Activated CD8-positive, alpha-beta T cell treated with anti-CD3 and anti-CD28 coated beads for 36 hours (primary cell): ENCODE results near the gene MFNG. TPM values are rescaled to one million over a fixed set of nuclear protein-coding genes. Genes with fewer than 3 reads are reported as not detected.

Source experiments
- ATAC-seq: fragments of 200-7000 bp; cut with Tn5 transposase; one replicate; pipeline ENCODE4 v1.10.0; 2021; ENCODE audit warnings: mild to moderate bottlenecking, moderate library complexity
- CTCF ChIA-PET: fragments of 350-600 bp; sonication (Branson Sonifier 250); formaldehyde crosslinking; loops from one replicate; lab custom pipeline; 2021; ENCODE audit warnings: antibody characterized with exemption; lab: Charles Lee
- POLR2A ChIA-PET: fragments of 350-600 bp; sonication (Branson Sonifier 250); formaldehyde crosslinking; loops from one replicate; lab custom pipeline; 2021; ENCODE audit warnings: antibody characterized with exemption; lab: Charles Lee
- DNase-seq: peaks from one replicate; pipeline ENCODE4 v3.0.0-alpha.2; 2020
- H3K27ac Mint-ChIP-seq: one replicate; pipeline ENCODE4 v1.8.0; 2021; ENCODE audit warnings: mild to moderate bottlenecking, mixed read lengths
- H3K27me3 Mint-ChIP-seq: one replicate; pipeline ENCODE4 v1.8.0; 2021; ENCODE audit warnings: mixed read lengths
- H3K36me3 Mint-ChIP-seq: one replicate; pipeline ENCODE4 v1.8.0; 2021; ENCODE audit warnings: low read depth, mixed read lengths
- H3K4me1 Mint-ChIP-seq: one replicate; pipeline ENCODE4 v1.8.0; 2021; ENCODE audit warnings: low read depth, mixed read lengths
- H3K4me3 Mint-ChIP-seq: one replicate; pipeline ENCODE4 v1.8.0; 2021; ENCODE audit warnings: mild to moderate bottlenecking, moderate library complexity, mixed read lengths
- H3K9me3 Mint-ChIP-seq: one replicate; pipeline ENCODE4 v1.8.0; 2021; ENCODE audit warnings: mixed read lengths
- CTCF ChIP-seq: fragments of 200-600 bp; IDR thresholded peaks from one replicate; pipeline ENCODE4 v1.8.0; 2022; ENCODE audit warnings: antibody characterized with exemption, mild to moderate bottlenecking
- intact Hi-C: fragments of 100-400 bp; cut with micrococcal nuclease; formaldehyde crosslinking; loops from one replicate; pipeline ENCODE4 v1.10.0; 2022
- total RNA-seq, 2 experiments: library from RNA; stranded (reverse); gene quantifications; one replicate each; pipeline ENCODE4 v1.2.3, GENCODE V29; 2021

Gene MFNG
- total RNA-seq, 2 experiments from 2014 or later: 155 to 160 TPM

- Mint-ChIP-seq H3K36me3 (no peaks in the 10 kb centered on the region), H3K27me3 (no peaks in the 10 kb centered on the region), H3K9me3 (no peaks in the 10 kb centered on the region), H3K27ac (no peak overlapping the region), H3K4me1 (peaks cover 14% of the 10 kb centered on the region), H3K4me3 (no peak overlapping the region)
- CTCF ChIA-PET: interaction anchor here (1.4 to 2.6 kb wide), 2 partner anchors 88 to 243 kb away, joined by 3 to 9 read pairs; no protein-coding TSS in a partner anchor
- no peak for ATAC-seq
- TF ChIP-seq CTCF: no peak
- POLR2A ChIA-PET: no interaction called here
- intact Hi-C loops: no loop called here
- no peak for DNase-seq
These were observed 17.7 kb upstream of the MFNG start for GRCh38 chr22:37503850-37504249.

GRCh38 chr22:37503183-37503683 lies 17.0 kb upstream of the MFNG start:
- TF ChIP-seq CTCF: no peak
- ATAC-seq: no peak
- DNase-seq: no peak
- no peak overlapping the region for H3K27ac Mint-ChIP-seq
- intact Hi-C loops: no loop called here
- no peaks in the 10 kb centered on the region for H3K9me3 Mint-ChIP-seq
- ChIA-PET POLR2A (no interaction called here), CTCF (interaction anchor here (1.4 kb wide), 1 partner anchor 243 kb away, joined by 3 read pairs; no protein-coding TSS in a partner anchor)
- H3K4me1 Mint-ChIP-seq: peaks cover 14% of the 10 kb centered on the region
- H3K36me3 Mint-ChIP-seq: no peaks in the 10 kb centered on the region
- H3K4me3 Mint-ChIP-seq: no peak overlapping the region
- no peaks in the 10 kb centered on the region for H3K27me3 Mint-ChIP-seq

- DNase-seq: peak; percentile 22
- TF ChIP-seq CTCF: no peak
- CTCF ChIA-PET: interaction anchor here (1.1 to 1.4 kb wide), 3 partner anchors 64 to 242 kb away, joined by 3 to 6 read pairs (median 3); no protein-coding TSS in a partner anchor
- no peaks in the 10 kb centered on the region for H3K36me3 Mint-ChIP-seq
- no peaks in the 10 kb centered on the region for H3K27me3 Mint-ChIP-seq
- no peaks in the 10 kb centered on the region for H3K9me3 Mint-ChIP-seq
- H3K4me1 Mint-ChIP-seq: peaks cover 14% of the 10 kb centered on the region
- intact Hi-C loops: no loop called here
- H3K4me3 Mint-ChIP-seq: no peak overlapping the region
- no peak overlapping the region for H3K27ac Mint-ChIP-seq
- no peak for ATAC-seq
- POLR2A ChIA-PET: no interaction called here
These were observed 16.4 kb upstream of the MFNG start for GRCh38 chr22:37502342-37503182.

GRCh38 chr22:37501610-37502341 lies 15.6 kb upstream of the MFNG start:
- intact Hi-C loops: no loop called here

More at GRCh38 chr22:37501610-37502341, 15.6 kb upstream of the MFNG start:
- Mint-ChIP-seq H3K27me3 (no peaks in the 10 kb centered on the region), H3K4me1 (peaks cover 14% of the 10 kb centered on the region), H3K9me3 (no peaks in the 10 kb centered on the region), H3K27ac (no peak overlapping the region), H3K36me3 (no peaks in the 10 kb centered on the region), H3K4me3 (no peak overlapping the region)
- POLR2A ChIA-PET: no interaction called here
- no peak for TF ChIP-seq CTCF
- no peak for ATAC-seq
- DNase-seq: no peak
- CTCF ChIA-PET: interaction anchor here (1.1 to 4.9 kb wide), 3 partner anchors 15 to 185 kb away, joined by 3 to 24 read pairs (median 6); partner anchors contain the start of gene MFNG
